PC-3 (cell line): ENCODE results near the gene VWA3B.

Experiments
- CTCF ChIP-seq: fragments of 300-600 bp; sonication (generic); conservative IDR thresholded peaks from 2 replicates; pipeline ENCODE4 v1.5.1; 2017; ENCODE audit warnings: antibody characterized with exemption, low read depth, mild to moderate bottlenecking, low read length
- EZH2 ChIP-seq: fragments of 300-600 bp; sonication (generic); IDR thresholded peaks from one replicate; pipeline ENCODE4 v1.6.1; 2017; ENCODE audit warnings: antibody characterized with exemption, mild to moderate bottlenecking, low read length; ENCODE audit not compliant: unreplicated experiment
- EZH2phosphoT487 ChIP-seq: fragments of 300-600 bp; sonication (generic); IDR thresholded peaks from 2 replicates; pipeline ENCODE4 v1.6.1; 2018; ENCODE audit warnings: mild to moderate bottlenecking, antibody characterized with exemption, low read length, borderline replicate concordance

- TF ChIP-seq CTCF (no peak), EZH2 (no peak), EZH2phosphoT487 (no peak)
These were observed 2.7 kb upstream of the VWA3B start for GRCh38 chr2:98084151-98084868.
